Testis (tissue), 2 donors: Measurements from ENCODE around the gene PLCE1.

ENCODE experiments used
- POLR2A ChIP-seq: fragments of 450-650 bp; IDR thresholded peaks from one replicate; pipeline ENCODE4 v1.6.1; 2017; ENCODE audit warnings: antibody characterized with exemption, mild to moderate bottlenecking, moderate library complexity
- TF ChIP-seq, protein P1 (sequence below), 3 experiments: fragments of 450-650 bp in 2 of 3; fragments of 200-600 bp in 1 of 3; sonication (generic) in 1 of 3; IDR thresholded peaks; one replicate each; pipeline ENCODE4 v1.5.1; 2016 to 2019; ENCODE audit warnings: antibody characterized with exemption in 3 of 3, mild to moderate bottlenecking in 2 of 3, moderate library complexity in 1 of 3

DNA sequence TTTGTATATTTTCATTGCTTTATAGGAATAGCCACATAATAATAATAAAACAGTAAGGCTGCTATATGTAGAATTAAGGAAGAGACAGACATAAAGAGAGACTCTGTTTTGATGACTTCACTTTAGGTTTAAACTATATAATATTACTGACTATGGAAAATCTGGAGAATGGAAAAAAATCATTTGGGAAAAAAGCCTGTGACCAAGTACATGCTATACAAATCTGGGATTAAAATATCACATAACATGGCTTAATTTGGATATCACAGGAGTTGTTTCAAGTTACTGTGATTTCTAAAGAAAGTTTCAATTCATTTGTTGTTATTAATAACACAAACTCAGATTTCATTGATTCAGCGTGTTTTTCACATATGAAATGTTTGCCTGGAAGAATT lies 7.7 kb downstream of the PLCE1 start:
- TF ChIP-seq, protein P1, sequence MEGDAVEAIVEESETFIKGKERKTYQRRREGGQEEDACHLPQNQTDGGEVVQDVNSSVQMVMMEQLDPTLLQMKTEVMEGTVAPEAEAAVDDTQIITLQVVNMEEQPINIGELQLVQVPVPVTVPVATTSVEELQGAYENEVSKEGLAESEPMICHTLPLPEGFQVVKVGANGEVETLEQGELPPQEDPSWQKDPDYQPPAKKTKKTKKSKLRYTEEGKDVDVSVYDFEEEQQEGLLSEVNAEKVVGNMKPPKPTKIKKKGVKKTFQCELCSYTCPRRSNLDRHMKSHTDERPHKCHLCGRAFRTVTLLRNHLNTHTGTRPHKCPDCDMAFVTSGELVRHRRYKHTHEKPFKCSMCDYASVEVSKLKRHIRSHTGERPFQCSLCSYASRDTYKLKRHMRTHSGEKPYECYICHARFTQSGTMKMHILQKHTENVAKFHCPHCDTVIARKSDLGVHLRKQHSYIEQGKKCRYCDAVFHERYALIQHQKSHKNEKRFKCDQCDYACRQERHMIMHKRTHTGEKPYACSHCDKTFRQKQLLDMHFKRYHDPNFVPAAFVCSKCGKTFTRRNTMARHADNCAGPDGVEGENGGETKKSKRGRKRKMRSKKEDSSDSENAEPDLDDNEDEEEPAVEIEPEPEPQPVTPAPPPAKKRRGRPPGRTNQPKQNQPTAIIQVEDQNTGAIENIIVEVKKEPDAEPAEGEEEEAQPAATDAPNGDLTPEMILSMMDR (IDR thresholded peaks at IDR 0.05): no peak
- no peak for TF ChIP-seq POLR2A
